ENCODE measurements around the gene TEKT1.

TEKT1 gene

DNA sequence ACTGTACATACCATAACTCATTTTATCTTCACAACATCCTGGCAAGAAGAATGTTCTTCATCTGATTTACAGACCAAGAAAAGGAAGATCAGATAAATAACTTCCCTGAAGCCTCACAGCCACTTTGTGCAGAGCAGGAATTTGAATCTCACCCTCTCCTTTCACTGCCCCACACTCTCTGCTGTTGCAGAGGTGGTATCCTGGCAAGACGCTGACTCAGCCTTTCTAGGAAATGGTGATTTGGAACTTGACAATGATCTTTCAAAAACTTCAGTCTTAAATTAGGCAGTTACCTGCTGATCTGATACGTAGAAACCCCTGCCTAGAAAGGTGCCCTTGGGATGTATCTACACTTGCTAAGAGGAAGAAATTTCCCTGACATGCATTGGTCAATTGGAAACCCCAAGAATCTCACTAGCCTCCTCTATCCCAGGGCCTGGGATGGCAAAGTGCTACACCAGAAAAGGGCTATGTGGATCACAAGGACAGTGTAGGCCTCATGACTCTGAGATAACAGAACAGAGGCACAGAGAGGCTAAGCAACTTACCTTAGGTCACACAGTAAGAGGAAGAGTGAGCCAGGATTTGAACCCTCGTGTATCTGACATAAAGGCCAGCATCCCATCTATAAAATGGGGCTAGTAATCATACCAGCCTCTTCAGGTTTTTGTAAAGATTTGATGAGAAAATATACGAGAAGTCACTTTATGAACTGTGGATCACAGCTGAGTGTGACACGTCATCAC lies 37.6 kb downstream of the TEKT1 start:
- no peak for DNase-seq (ENCODE audit: extremely low read depth, insufficient read length)
- no peak overlapping the region for H3K4me3 ChIP-seq (replicated peaks; ENCODE audit: low read depth, low read length)

DNA sequence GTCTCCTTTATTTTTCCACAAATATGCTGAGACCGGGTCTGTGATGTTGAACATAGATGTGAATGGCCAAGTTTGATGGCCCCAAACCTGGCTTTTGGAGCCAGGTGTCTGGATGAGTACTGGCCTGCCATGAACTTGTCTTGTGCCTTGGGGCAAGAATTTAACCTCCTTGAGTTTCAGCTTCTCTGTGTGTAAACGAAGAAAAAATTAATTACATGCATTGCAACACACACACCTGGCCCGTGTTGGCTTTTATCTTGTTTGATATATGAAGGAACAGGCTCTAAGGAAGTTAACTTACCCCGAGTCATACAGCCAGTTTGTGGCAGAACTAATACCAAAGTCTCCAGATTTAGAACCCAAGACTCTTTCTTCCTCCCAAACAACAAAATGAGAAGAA lies 42.4 kb downstream of the TEKT1 start:
- H3K36me3 ChIP-seq (ENCODE audit: control insufficient read depth, insufficient read depth, low read length) = no peaks in the 10 kb centered on the region
- DNase-seq (ENCODE audit: extremely low read depth, insufficient read length) = no peak
- TF ChIP-seq, protein P1, sequence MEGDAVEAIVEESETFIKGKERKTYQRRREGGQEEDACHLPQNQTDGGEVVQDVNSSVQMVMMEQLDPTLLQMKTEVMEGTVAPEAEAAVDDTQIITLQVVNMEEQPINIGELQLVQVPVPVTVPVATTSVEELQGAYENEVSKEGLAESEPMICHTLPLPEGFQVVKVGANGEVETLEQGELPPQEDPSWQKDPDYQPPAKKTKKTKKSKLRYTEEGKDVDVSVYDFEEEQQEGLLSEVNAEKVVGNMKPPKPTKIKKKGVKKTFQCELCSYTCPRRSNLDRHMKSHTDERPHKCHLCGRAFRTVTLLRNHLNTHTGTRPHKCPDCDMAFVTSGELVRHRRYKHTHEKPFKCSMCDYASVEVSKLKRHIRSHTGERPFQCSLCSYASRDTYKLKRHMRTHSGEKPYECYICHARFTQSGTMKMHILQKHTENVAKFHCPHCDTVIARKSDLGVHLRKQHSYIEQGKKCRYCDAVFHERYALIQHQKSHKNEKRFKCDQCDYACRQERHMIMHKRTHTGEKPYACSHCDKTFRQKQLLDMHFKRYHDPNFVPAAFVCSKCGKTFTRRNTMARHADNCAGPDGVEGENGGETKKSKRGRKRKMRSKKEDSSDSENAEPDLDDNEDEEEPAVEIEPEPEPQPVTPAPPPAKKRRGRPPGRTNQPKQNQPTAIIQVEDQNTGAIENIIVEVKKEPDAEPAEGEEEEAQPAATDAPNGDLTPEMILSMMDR (IDR thresholded peaks at IDR 0.05; ENCODE audit: insufficient read depth, low read length, poor library complexity, severe bottlenecking) = no peak
- H3K4me3 ChIP-seq (replicated peaks; ENCODE audit: low read depth, low read length) = no peak overlapping the region
- H3K27me3 ChIP-seq (replicated peaks; ENCODE audit: control insufficient read depth, insufficient read depth, low read length) = no peaks in the 10 kb centered on the region; the same call in 1 of the 2 replicates

More for the DNA sequence above, 37.6 kb downstream of the TEKT1 start:
- Histone ChIP-seq H3K36me3 (ENCODE audit: control insufficient read depth, insufficient read depth, low read length) (no peaks in the 10 kb centered on the region), H3K27me3 (replicated peaks; ENCODE audit: control insufficient read depth, insufficient read depth, low read length) (no peaks in the 10 kb centered on the region; the same call in 1 of the 2 replicates)
- TF ChIP-seq, protein P1 (IDR thresholded peaks at IDR 0.05; ENCODE audit: insufficient read depth, low read length, poor library complexity, severe bottlenecking) = no peak

DNA sequence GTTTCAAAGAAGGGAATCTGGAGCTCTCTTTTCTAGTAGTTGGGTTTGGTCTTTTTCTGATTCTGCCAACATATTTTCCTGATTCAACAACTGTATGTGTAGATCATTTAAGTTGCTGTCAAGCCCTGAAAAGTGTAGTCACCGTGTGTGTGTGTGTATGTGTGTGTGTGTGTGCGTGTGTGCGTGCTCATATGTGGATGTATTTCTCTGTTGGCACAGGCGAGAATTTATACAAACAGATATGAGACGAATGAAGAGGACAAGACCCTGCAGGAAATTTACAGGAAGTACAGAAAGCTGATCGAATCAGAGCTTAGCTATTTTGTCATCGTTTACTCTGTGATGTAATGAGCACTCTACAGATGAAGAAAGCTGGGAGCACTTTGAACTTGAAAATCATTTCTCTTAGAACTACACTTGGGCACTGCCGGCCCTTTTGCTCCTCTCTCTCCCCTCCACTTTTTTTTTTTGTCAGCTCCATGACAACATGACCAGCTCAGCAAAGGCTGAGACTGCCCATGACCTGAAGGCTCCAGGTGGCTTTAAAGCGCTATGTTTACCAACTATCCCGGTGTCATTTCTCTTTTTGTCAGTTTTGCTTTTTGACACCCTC lies 44.3 kb downstream of the TEKT1 start:
- Histone ChIP-seq H3K27me3 (replicated peaks; ENCODE audit: control insufficient read depth, insufficient read depth, low read length) (no peaks in the 10 kb centered on the region; the same call in 1 of the 2 replicates), H3K36me3 (ENCODE audit: control insufficient read depth, insufficient read depth, low read length) (no peaks in the 10 kb centered on the region), H3K4me3 (replicated peaks; ENCODE audit: low read depth, low read length) (no peak overlapping the region)
- TF ChIP-seq, protein P1 (IDR thresholded peaks at IDR 0.05; ENCODE audit: insufficient read depth, low read length, poor library complexity, severe bottlenecking) = no peak
- DNase-seq (ENCODE audit: extremely low read depth, insufficient read length) = no peak

DNA sequence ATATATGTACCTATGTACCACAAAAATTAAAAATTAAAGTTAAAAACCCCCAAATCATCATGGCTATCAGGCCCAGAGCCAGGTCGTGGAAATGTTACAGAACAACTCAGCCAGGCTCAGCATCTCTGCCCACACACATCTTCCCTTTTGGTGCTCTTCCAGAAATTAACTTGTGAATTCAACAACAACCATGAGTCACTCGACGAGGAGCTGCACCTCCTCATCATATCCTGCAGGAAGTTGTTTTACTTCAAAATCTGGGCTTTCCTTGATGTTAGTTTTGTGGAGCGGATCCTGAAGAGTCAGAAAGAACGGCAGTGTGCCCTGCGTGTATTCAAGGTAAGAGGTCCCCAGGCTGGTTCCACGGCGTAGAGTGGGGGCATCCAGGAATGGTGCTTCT lies 44.9 kb downstream of the TEKT1 start:
- Histone ChIP-seq H3K4me3 (replicated peaks; ENCODE audit: low read depth, low read length) (no peak overlapping the region), H3K36me3 (ENCODE audit: control insufficient read depth, insufficient read depth, low read length) (no peaks in the 10 kb centered on the region), H3K27me3 (replicated peaks; ENCODE audit: control insufficient read depth, insufficient read depth, low read length) (no peaks in the 10 kb centered on the region; the same call in 1 of the 2 replicates)
- no peak for DNase-seq (ENCODE audit: extremely low read depth, insufficient read length)
- TF ChIP-seq, protein P1 (IDR thresholded peaks at IDR 0.05; ENCODE audit: insufficient read depth, low read length, poor library complexity, severe bottlenecking) = no peak

DNA sequence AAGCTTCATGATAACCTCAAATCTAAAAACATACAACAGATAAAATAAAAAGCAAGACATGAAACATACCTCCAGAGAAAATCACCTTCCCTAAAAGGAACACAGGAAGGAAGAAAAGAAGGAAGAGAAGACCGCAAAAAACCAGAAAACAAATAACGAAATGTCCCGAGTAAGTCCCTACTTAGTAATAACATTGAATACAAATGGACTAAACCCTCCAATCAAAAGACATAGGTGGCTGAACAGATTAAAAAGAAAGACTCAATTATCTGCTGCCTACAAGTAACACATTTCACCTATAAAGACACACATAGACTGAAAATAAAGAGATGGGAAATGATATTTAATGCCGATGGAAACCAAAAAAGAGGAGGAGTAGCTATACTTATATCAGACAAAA lies 49.3 kb downstream of the TEKT1 start:
- TF ChIP-seq, protein P1 (IDR thresholded peaks at IDR 0.05; ENCODE audit: insufficient read depth, low read length, poor library complexity, severe bottlenecking) = no peak
- no peak overlapping the region for H3K4me3 ChIP-seq (replicated peaks; ENCODE audit: low read depth, low read length)
- H3K36me3 ChIP-seq (ENCODE audit: control insufficient read depth, insufficient read depth, low read length) = no peaks in the 10 kb centered on the region
- no peaks in the 10 kb centered on the region; the same call in 1 of the 2 replicates for H3K27me3 ChIP-seq (replicated peaks; ENCODE audit: control insufficient read depth, insufficient read depth, low read length)
- DNase-seq (ENCODE audit: extremely low read depth, insufficient read length) = no peak

All from GM06990 (cell line).